ENCODE data around the gene CST1. TPM values are rescaled to one million over a fixed set of nuclear protein-coding genes. Genes with fewer than 3 reads are reported as not detected.
A peak's percentile ranks its signal among the peaks of the same experiment; 100 is the strongest.
"Not testable (repeated sequence)": the region's sequence is repeated elsewhere in the genome, so short reads cannot be mapped to it uniquely, and the experiment has no call there.

The CST1 gene
- total RNA-seq, 2 donors from 2014 or later = not detected

- H3K36me3 Mint-ChIP-seq (ENCODE audit: low read depth) = peaks cover 2% of the 10 kb centered on the region
- H3K4me3 Mint-ChIP-seq = no peak overlapping the region
- ATAC-seq = no peak
- DNase-seq = no peak
- no peaks in the 10 kb centered on the region for H3K9me3 ChIP-seq (ENCODE audit: control insufficient read depth, low read length, poor library complexity, severe bottlenecking)
- H3K27me3 Mint-ChIP-seq = peaks cover 28% of the 10 kb centered on the region
- no peak overlapping the region for H3K27ac Mint-ChIP-seq
- no peaks in the 10 kb centered on the region for H3K4me1 Mint-ChIP-seq
Measured at GRCh38 chr20:23752019-23752418, 1.3 kb upstream of the CST1 start.

GRCh38 chr20:23749746-23750145 is 989 bp downstream of the CST1 start:
- H3K27ac Mint-ChIP-seq = no peak overlapping the region
- H3K36me3 Mint-ChIP-seq (ENCODE audit: low read depth) = peaks cover 2% of the 10 kb centered on the region
- ATAC-seq = no peak
- H3K4me1 Mint-ChIP-seq = no peaks in the 10 kb centered on the region
- no peaks in the 10 kb centered on the region for H3K9me3 ChIP-seq (ENCODE audit: control insufficient read depth, low read length, poor library complexity, severe bottlenecking)
- H3K4me3 Mint-ChIP-seq = no peak overlapping the region
- peaks cover 18% of the 10 kb centered on the region for H3K27me3 Mint-ChIP-seq
- DNase-seq = no peak

- not testable (repeated sequence) for H3K36me3 Mint-ChIP-seq (ENCODE audit: low read depth); H3K4me1 Mint-ChIP-seq; DNase-seq; ATAC-seq; H3K9me3 ChIP-seq (ENCODE audit: control insufficient read depth, low read length, poor library complexity, severe bottlenecking); H3K4me3 Mint-ChIP-seq; H3K27ac Mint-ChIP-seq
- H3K27me3 Mint-ChIP-seq = peaks cover 15% of the 10 kb centered on the region
Measured at GRCh38 chr20:23748975-23749374, 1.8 kb downstream of the CST1 start.

GRCh38 chr20:23747551-23747950 is 3.2 kb downstream of the CST1 start:
- H3K4me3 Mint-ChIP-seq; H3K9me3 ChIP-seq (ENCODE audit: control insufficient read depth, low read length, poor library complexity, severe bottlenecking); H3K27me3 Mint-ChIP-seq; DNase-seq; H3K4me1 Mint-ChIP-seq; H3K27ac Mint-ChIP-seq; ATAC-seq; H3K36me3 Mint-ChIP-seq (ENCODE audit: low read depth): not testable (repeated sequence)

GRCh38 chr20:23747092-23747491 is 3.6 kb downstream of the CST1 start:
- not testable (repeated sequence) for H3K4me1 Mint-ChIP-seq; H3K9me3 ChIP-seq (ENCODE audit: control insufficient read depth, low read length, poor library complexity, severe bottlenecking); H3K27ac Mint-ChIP-seq; H3K27me3 Mint-ChIP-seq; H3K4me3 Mint-ChIP-seq; DNase-seq; H3K36me3 Mint-ChIP-seq (ENCODE audit: low read depth); ATAC-seq

- Mint-ChIP-seq H3K4me3 (no peak overlapping the region), H3K27me3 (no peaks in the 10 kb centered on the region), H3K36me3 (ENCODE audit: low read depth) (peaks cover 2% of the 10 kb centered on the region), H3K4me1 (no peaks in the 10 kb centered on the region), H3K27ac (no peak overlapping the region)
- no peak for DNase-seq
- H3K9me3 ChIP-seq (ENCODE audit: control insufficient read depth, low read length, poor library complexity, severe bottlenecking) = no peaks in the 10 kb centered on the region
- ATAC-seq = no peak
Measured at GRCh38 chr20:23746321-23746720, 4.4 kb downstream of the CST1 start.

- peaks cover 2% of the 10 kb centered on the region for H3K36me3 Mint-ChIP-seq (ENCODE audit: low read depth)
- no peaks in the 10 kb centered on the region for H3K4me1 Mint-ChIP-seq
- no peak overlapping the region for H3K4me3 Mint-ChIP-seq
- ATAC-seq (no peak), DNase-seq (no peak)
- H3K27me3 Mint-ChIP-seq = no peaks in the 10 kb centered on the region
- no peak overlapping the region for H3K27ac Mint-ChIP-seq
- H3K9me3 ChIP-seq (ENCODE audit: control insufficient read depth, low read length, poor library complexity, severe bottlenecking) = no peaks in the 10 kb centered on the region
Measured at GRCh38 chr20:23745247-23745646, 5.5 kb downstream of the CST1 start.

GRCh38 chr20:23744817-23745216 is 5.9 kb downstream of the CST1 start:
- H3K4me3 Mint-ChIP-seq = no peak overlapping the region
- no peak for ATAC-seq
- H3K27ac Mint-ChIP-seq = no peak overlapping the region
- no peak for DNase-seq
- no peaks in the 10 kb centered on the region for H3K27me3 Mint-ChIP-seq
- peaks cover 2% of the 10 kb centered on the region for H3K36me3 Mint-ChIP-seq (ENCODE audit: low read depth)
- H3K9me3 ChIP-seq (ENCODE audit: control insufficient read depth, low read length, poor library complexity, severe bottlenecking) = no peaks in the 10 kb centered on the region
- no peaks in the 10 kb centered on the region for H3K4me1 Mint-ChIP-seq

GRCh38 chr20:23735391-23735790 is 15.3 kb downstream of the CST1 start:
- not testable (repeated sequence) for H3K9me3 ChIP-seq (ENCODE audit: control insufficient read depth, low read length, poor library complexity, severe bottlenecking); H3K4me3 Mint-ChIP-seq; DNase-seq; H3K27ac Mint-ChIP-seq; H3K36me3 Mint-ChIP-seq (ENCODE audit: low read depth); H3K4me1 Mint-ChIP-seq; ATAC-seq
- peaks cover 30% of the 10 kb centered on the region for H3K27me3 Mint-ChIP-seq

GRCh38 chr20:23734949-23735348 is 15.8 kb downstream of the CST1 start:
- DNase-seq; H3K9me3 ChIP-seq (ENCODE audit: control insufficient read depth, low read length, poor library complexity, severe bottlenecking); ATAC-seq; H3K27ac Mint-ChIP-seq; H3K4me3 Mint-ChIP-seq; H3K4me1 Mint-ChIP-seq; H3K36me3 Mint-ChIP-seq (ENCODE audit: low read depth): not testable (repeated sequence)
- peaks cover 30% of the 10 kb centered on the region for H3K27me3 Mint-ChIP-seq

GRCh38 chr20:23734440-23734839 is 16.3 kb downstream of the CST1 start:
- H3K27me3 Mint-ChIP-seq = peaks cover 30% of the 10 kb centered on the region
- H3K9me3 ChIP-seq (ENCODE audit: control insufficient read depth, low read length, poor library complexity, severe bottlenecking); ATAC-seq; H3K4me1 Mint-ChIP-seq; H3K27ac Mint-ChIP-seq; H3K4me3 Mint-ChIP-seq; H3K36me3 Mint-ChIP-seq (ENCODE audit: low read depth); DNase-seq: not testable (repeated sequence)

GRCh38 chr20:23727016-23727415 is 23.7 kb downstream of the CST1 start:
- no peaks in the 10 kb centered on the region for H3K9me3 ChIP-seq (ENCODE audit: control insufficient read depth, low read length, poor library complexity, severe bottlenecking)
- no peak overlapping the region for H3K27ac Mint-ChIP-seq
- H3K4me1 Mint-ChIP-seq = no peaks in the 10 kb centered on the region
- no peak overlapping the region for H3K4me3 Mint-ChIP-seq
- no peaks in the 10 kb centered on the region for H3K36me3 Mint-ChIP-seq (ENCODE audit: low read depth)
- ATAC-seq (no peak), DNase-seq (no peak)
- H3K27me3 Mint-ChIP-seq = no peaks in the 10 kb centered on the region

GRCh38 chr20:23725102-23725501 is 25.6 kb downstream of the CST1 start:
- no peaks in the 10 kb centered on the region for H3K27me3 Mint-ChIP-seq
- ATAC-seq (no peak), DNase-seq (no peak)
- H3K9me3 ChIP-seq (ENCODE audit: control insufficient read depth, low read length, poor library complexity, severe bottlenecking) = no peaks in the 10 kb centered on the region
- H3K27ac Mint-ChIP-seq = no peak overlapping the region
- no peak overlapping the region for H3K4me3 Mint-ChIP-seq
- no peaks in the 10 kb centered on the region for H3K36me3 Mint-ChIP-seq (ENCODE audit: low read depth)
- H3K4me1 Mint-ChIP-seq = no peaks in the 10 kb centered on the region

- H3K4me1 Mint-ChIP-seq; H3K27me3 Mint-ChIP-seq; H3K9me3 ChIP-seq (ENCODE audit: control insufficient read depth, low read length, poor library complexity, severe bottlenecking); DNase-seq; H3K36me3 Mint-ChIP-seq (ENCODE audit: low read depth); H3K4me3 Mint-ChIP-seq; H3K27ac Mint-ChIP-seq: not testable (repeated sequence)
- peak; percentile 37 for ATAC-seq
Measured at GRCh38 chr20:23723659-23724307, 27.0 kb downstream of the CST1 start.
